ENCODE data around the gene TRIM13.
"Not testable (repeated sequence)": the region's sequence is repeated elsewhere in the genome, so short reads cannot be mapped to it uniquely, and the experiment has no call there.

TRIM13 gene

GRCh38 chr13:50062336-50062735, 65.5 kb downstream of the TRIM13 start:
- not testable (repeated sequence) for H3K9ac ChIP-seq (ENCODE audit: low read depth, low read length); H3K36me3 ChIP-seq (ENCODE audit: insufficient read depth, low read length); H3K4me1 ChIP-seq (ENCODE audit: insufficient read depth, low read length); H3K9me3 ChIP-seq (ENCODE audit: control insufficient read depth, insufficient read depth, low read length)

GRCh38 chr13:50065712-50066111, 68.9 kb downstream of the TRIM13 start:
- H3K9ac ChIP-seq (ENCODE audit: low read depth, low read length) = no peak overlapping the region
- H3K36me3 ChIP-seq (ENCODE audit: insufficient read depth, low read length) = no peaks in the 10 kb centered on the region
- H3K9me3 ChIP-seq (ENCODE audit: control insufficient read depth, insufficient read depth, low read length) = no peaks in the 10 kb centered on the region
- no peaks in the 10 kb centered on the region for H3K4me1 ChIP-seq (ENCODE audit: insufficient read depth, low read length)
